OCI-M2 (cell line): ENCODE results near the gene INTS6.

Source experiments
- DNase-seq: peaks from one replicate; lab custom pipeline; 2025; ENCODE audit not compliant: unreplicated experiment; lab: John Stamatoyannopoulos, UW

Gene INTS6

GRCh38 chr13:51347099-51347498, 105.7 kb downstream of the INTS6 start:
- no peak for DNase-seq

- no peak for DNase-seq
These were observed 106.4 kb downstream of the INTS6 start for GRCh38 chr13:51346397-51346796.

GRCh38 chr13:51343475-51343874, 109.4 kb downstream of the INTS6 start:
- no peak for DNase-seq

- no peak for DNase-seq
These were observed 110.1 kb downstream of the INTS6 start for GRCh38 chr13:51342706-51343105.

- no peak for DNase-seq
These were observed 111.0 kb downstream of the INTS6 start for GRCh38 chr13:51341791-51342190.

GRCh38 chr13:51341232-51341631, 111.6 kb downstream of the INTS6 start:
- DNase-seq, result no peak

GRCh38 chr13:51339952-51340732, 112.7 kb downstream of the INTS6 start:
- DNase-seq, result no peak

- DNase-seq, result no peak
These were observed 113.5 kb downstream of the INTS6 start, which contains the start of gene SERPINE3 for GRCh38 chr13:51339354-51339753. Gene SERPINE3, plus strand, starts transcription at chr13:51339691. Its CDS starts 1,401 bp downstream, at chr13:51341092.

- no peak for DNase-seq
These were observed 116.1 kb downstream of the INTS6 start for GRCh38 chr13:51336746-51337145.

- no peak for DNase-seq
These were observed 119.0 kb downstream of the INTS6 start for GRCh38 chr13:51333826-51334225.

- no peak for DNase-seq
These were observed 119.4 kb downstream of the INTS6 start for GRCh38 chr13:51333421-51333820.

GRCh38 chr13:51332566-51333361, 120.1 kb downstream of the INTS6 start:
- no peak for DNase-seq

GRCh38 chr13:51331354-51331861, 121.4 kb downstream of the INTS6 start:
- no peak for DNase-seq

- no peak for DNase-seq
These were observed 122.0 kb downstream of the INTS6 start for GRCh38 chr13:51330791-51331190.

GRCh38 chr13:51329606-51330005, 123.2 kb downstream of the INTS6 start:
- no peak for DNase-seq

- DNase-seq, result no peak
These were observed 124.3 kb downstream of the INTS6 start for GRCh38 chr13:51328488-51328887.

GRCh38 chr13:51327961-51328360, 124.9 kb downstream of the INTS6 start:
- DNase-seq, result no peak

GRCh38 chr13:51326777-51327176, 126.1 kb downstream of the INTS6 start:
- DNase-seq, result no peak

- DNase-seq, result no peak
These were observed 127.0 kb downstream of the INTS6 start for GRCh38 chr13:51325837-51326236.

- no peak for DNase-seq
These were observed 128.0 kb downstream of the INTS6 start for GRCh38 chr13:51324714-51325420.

GRCh38 chr13:51323824-51324511, 128.9 kb downstream of the INTS6 start:
- no peak for DNase-seq
